H54 (cell line): ENCODE results near the gene LTB4R2.

ENCODE experiments used
- DNase-seq: peaks from one replicate; pipeline ENCODE4 v3.0.0; 2011; ENCODE audit warnings: low spot score, mixed read lengths; ENCODE audit not compliant: insufficient read length
- FAIRE-seq: peaks from 3 replicates; lab custom pipeline; 2011; peaks lifted over from hg19 to GRCh38; lab: Jason Lieb, UNC
- POLR2A ChIP-seq: IDR thresholded peaks from 2 replicates; pipeline ENCODE4 v1.6.1; 2011; ENCODE audit warnings: low read depth, mild to moderate bottlenecking, low read length

LTB4R2 gene

DNA sequence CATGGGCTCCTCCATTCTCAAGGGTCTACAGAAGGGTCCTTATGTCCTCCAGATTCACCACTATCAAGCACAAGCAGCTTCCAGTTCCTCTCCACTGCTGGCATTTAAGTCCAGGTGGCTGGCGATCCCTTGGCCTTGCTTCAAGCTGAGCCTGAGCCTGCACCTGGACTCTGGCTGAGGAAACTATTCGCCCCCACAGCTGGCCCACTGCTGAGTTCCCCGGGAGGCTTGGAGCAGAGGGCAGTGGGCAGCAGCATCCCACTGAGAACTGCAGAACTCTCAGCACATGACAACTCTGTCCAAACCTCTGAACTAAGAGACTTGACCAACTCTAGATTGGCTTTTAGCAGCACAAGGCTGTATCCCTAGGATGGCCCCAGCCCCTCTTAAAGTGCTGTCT, 27.2 kb upstream of the LTB4R2 start:
- FAIRE-seq (no peak), DNase-seq (no peak)
- no peak for TF ChIP-seq POLR2A

DNA sequence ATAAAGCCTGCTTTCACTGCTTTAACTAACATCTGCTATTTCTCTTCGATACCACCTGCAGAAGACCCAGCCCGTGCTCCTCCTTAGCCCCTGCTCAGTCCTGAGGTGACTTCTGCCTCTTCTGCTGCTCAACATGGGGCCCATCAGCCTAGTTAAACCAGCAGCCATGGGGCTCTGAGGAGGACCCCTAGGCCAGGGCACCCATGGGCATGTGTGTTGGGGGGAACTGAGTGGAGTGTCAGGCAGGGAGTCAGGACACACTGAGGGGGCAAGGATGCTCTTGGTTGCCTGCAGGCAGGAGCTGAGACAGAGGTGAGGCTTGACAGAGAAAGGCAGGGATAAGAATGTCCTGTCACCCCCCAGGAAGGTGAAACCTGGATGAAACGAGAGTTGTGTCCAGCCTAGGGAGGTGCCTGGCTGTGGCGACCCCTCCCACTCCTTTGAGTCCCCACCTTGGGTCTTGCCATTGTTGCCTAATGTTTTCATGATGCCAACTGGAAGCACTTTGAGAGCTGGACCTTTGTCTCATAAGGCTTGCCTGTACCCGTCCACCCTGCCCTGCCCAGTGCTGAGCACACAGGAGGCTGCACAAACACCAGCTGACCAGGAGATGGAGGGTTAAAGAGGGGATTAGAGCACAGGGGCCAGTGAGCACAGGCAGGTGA, 26.0 kb upstream of the LTB4R2 start:
- DNase-seq = no peak
- no peak for FAIRE-seq
- no peak for TF ChIP-seq POLR2A

DNA sequence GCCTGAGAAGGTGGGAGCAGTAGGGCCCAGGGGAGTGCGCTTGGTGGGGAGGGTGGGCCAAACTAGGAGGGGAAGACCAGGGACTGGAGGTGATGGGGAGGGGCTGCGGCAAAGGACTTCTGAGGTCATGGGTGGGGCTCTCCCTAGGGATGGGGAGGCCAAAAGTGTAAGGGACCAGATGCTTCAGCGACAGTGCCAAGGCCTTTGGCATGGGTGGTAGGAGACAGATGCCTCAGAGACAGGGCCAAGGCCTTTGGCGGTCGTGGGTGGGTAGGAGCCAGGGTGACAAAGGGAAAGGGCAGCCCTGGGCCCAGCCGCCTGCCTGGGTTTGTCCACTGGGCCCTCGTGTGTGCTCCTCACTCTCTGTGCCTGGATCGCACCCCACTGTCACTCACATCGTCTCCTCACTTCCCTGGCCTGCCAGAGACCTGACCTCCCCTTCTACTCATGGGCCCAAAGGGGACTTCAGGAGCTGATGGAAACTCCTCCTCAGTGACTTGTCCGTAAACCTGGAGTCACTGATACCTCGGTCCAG, 25.4 kb upstream of the LTB4R2 start:
- FAIRE-seq (no peak), DNase-seq (no peak)
- TF ChIP-seq POLR2A = no peak

DNA sequence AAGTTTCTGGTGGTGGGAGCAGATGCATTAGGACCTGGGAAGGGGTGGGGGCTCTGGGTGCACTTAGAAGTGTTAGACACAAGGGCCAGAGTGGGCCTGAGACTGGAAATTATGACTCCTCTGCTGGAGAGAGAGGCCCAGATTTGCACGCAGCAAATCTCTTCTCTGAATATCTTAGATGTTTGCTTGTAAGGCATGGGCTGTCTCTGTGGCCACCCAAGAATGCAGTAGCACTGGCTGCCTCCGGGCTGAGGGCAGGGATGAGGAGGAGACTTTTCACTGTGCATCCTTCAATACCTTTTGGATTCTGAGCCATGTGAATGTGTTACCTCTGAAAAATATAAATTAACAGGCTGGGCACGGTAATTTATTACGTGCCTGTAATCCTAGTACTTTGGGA, 24.6 kb upstream of the LTB4R2 start:
- FAIRE-seq (no peak), DNase-seq (no peak)
- TF ChIP-seq POLR2A = no peak

DNA sequence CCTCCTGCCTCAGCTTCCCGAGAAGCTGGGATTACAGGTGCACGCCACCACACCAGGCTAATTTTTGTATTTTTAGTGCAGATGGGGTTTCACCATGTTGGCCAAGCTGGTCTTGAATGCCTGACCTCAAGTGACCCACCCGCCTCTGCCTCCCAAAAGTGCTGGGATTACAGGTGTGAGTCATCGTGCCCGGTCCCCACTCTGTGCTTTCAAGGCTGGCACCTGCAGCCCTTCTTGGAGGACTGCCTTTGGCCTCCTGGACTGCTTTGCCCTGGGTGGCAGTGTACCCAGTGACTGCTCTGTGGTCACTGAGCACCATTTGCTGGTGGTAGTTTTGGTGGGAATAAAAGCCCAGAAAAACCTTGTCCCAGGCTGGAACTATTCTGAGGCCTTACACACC, 22.9 kb upstream of the LTB4R2 start:
- TF ChIP-seq POLR2A = no peak
- FAIRE-seq = no peak
- no peak for DNase-seq

DNA sequence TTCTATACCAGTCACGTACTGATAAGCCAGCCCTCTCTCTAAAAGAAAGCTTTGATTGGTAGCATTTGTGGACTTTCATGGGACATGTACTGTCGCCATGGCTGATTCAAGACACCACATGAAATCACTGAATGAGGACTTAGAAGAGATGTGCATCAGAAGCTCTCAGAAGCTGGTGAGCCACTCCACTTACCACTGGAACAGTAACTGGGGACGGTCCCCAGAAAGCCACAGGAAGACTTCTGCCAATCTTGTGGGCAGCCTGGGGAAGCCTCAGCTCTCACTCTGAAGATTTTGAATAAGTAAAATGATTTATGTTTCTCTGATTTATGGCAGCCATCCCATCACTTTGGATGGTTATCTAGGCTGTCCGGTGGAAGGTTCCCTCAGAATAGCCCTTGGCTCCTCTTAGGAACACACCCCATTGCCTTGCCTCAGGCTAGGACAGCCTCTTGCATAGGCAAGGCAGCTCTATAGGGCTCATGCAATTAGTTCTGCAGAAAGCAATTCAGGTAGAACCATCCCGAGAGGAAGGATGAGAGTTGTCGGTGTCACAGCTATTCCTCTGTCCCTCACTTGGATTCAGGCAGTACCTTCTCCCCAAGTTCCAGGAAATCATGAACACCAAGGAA, 20.2 kb upstream of the LTB4R2 start:
- DNase-seq (no peak), FAIRE-seq (no peak)
- no peak for TF ChIP-seq POLR2A

DNA sequence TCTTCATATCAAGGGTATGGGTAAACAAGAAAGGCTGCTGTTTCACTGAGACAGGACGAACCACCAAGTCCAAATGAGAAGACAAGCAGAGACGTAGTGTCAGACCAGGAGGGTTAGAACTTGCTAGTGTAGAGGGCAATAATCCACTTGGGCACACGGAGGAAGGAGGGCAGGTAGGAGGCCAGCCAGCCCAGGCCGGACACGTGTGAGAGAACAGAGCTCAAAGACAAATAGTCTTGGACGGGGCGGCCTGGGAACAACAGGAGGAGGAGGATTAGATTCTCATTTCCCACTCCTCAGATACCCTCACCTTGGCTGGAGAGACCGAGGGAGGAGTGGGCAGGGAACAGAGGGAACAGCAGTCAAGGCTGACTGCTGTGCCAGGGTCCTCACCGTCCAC, 19.2 kb upstream of the LTB4R2 start:
- TF ChIP-seq POLR2A = no peak
- DNase-seq (no peak), FAIRE-seq (no peak)

DNA sequence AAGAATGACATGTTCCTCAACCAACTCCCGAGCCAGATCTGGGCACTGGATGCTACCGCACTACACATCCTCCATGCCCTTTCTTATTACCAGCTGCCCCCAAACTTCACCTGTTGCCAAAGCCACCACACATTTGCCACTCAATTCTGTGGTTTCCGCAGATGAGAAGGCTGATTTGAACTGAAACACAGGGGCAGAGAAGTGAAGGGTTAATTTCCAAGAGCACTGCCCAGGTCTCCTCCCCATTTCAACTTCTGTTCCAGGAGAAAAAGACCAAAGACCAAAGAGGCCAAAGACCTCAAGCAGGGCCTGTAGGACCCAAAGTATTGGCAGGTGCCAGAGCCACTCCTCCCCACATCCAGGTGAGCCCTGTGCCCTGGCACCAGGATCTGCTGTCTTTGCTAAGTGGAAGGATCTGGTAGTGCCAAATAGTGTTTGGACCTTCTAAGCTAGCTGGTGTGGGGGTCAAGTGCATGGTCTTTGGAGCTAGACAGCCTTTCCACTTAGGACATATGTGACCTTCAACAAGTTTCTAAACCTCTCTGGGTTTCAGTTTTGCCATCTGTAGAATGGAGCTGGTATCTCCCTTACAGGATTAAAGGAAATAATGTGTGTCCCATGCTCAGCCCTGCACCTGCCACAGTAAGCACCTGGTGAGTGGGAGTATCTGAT, 18.4 kb upstream of the LTB4R2 start:
- DNase-seq (no peak), FAIRE-seq (no peak)
- no peak for TF ChIP-seq POLR2A

DNA sequence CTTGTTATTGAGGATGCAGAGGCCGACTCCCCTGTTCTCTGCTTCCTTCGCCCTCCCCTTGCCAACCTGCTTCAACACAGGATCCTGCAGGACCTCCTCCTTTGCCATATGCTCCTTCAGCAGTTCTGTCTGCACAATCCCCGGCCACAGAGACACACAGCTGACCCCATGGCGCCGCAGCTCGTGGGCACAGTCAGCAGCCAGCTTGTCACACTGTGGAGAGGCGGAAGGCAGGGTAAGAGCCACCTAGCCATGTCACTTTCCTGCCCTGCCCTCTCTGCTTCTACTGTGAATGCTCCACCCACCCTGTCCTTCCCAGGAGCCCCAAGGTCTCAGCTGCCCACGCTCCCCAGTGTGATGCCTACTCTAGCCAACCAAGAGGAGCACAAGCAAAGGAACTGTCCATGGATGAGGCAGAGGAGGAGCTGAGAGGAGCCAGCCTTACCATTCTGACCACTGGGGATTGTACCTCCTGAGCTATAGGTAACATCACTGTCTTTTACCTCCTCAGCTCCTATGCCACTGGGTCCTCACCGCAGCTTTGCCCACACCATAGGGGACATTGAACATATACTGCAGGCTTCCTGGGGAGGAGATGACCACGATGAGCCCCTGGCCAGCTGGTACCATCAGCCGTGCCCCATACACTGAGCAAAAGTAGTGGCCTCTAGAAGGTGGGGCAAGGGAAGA, 17.7 kb upstream of the LTB4R2 start:
- FAIRE-seq (no peak), DNase-seq (no peak)
- no peak for TF ChIP-seq POLR2A

DNA sequence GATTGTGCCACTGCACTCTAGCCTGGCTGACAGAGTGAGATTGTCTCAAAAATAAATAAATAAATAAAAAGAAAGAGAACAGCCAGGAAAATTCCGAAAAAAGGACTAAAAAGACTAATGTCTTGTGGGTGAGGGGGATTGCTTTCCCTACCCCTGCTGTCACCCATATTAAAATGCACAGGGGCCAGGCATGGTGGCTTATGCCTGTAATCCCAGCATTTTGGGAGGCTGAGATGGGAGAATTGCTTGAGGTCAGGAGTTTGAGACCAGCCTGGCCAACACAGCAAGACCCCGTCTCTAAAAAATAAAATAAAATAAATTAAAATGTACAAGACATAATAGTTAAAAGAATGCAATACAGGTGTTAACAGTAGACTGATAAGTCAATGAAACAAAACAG, 16.4 kb upstream of the LTB4R2 start:
- no peak for FAIRE-seq

DNA sequence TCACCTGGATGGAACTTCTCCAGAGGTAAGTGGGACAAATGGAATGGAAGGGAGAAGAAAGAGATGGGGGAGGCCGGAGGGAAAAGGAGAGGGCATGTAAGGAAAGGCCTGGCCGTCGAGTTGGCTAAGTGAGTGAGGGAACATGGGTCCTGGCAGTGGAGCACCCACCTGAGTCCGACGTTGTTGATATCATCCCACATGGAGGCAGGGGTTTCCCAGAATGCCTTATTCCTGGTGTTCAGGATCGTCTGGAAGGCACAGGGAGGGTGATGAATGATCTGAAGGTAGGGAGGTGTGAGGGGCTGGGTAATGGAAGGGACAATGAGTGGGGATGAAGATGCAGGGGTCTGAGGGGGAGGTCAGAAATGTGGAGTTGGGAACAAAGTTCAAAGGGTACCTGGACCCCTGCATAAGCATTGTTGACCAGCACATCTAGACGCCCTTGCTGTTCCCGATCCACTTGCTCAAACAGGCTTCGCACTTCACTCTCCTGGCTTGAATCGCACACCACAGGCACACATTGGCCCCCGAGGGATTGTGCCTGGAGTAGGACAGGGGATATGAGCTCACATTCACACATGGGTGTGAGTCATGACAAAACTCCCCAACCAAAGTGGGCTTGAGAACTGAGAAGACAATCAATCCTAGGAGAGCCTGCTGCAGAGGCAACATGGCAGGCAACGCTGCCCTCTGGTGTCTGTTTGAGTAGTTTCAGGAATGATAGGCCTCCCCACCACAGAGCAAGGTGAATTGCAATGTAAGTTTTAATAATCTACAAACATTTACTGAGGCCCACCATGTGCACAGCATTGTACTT, 13.4 kb upstream of the LTB4R2 start:
- no peak for TF ChIP-seq POLR2A
- peak; percentile 11 for FAIRE-seq
- DNase-seq = peak; percentile 56

More for the DNA sequence above, 16.4 kb upstream of the LTB4R2 start:
- TF ChIP-seq POLR2A = no peak
- no peak for DNase-seq

DNA sequence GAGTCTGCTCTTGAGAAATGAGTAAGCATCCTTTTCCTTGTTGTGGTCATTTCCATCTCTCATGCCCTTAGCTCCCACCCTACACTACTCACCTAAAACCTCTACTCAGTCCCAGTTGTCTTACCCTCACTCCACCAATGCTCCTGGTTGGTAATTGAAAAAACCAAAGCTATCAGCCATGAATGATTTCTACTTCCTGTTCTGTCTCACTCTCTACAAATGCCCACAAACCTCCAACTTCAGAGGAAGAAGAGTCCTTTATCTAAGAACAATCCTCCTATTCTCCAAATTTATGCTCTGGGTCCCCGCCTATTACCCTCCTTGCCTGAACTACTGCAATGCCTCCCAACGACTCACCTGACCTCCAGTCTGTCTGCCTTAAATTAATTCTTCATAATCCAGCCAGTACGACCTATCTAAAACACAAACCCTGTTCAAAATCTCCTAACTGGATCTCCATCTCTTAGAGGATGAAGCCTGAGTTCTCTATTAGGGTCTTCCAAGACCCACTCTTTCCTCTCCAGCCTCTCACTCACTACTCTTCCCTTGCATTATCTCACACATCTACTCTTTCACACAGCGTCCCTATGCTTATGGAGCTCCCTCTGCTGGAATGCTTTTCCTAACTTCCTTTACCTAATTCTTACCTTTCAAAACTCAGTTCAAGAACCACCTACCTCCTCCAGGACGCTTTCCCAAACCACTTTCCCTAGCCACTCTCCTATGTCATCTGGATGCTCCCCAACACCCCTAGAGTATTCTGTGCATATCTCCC, 12.6 kb upstream of the LTB4R2 start:
- TF ChIP-seq POLR2A = no peak
- DNase-seq (no peak), FAIRE-seq (no peak)

DNA sequence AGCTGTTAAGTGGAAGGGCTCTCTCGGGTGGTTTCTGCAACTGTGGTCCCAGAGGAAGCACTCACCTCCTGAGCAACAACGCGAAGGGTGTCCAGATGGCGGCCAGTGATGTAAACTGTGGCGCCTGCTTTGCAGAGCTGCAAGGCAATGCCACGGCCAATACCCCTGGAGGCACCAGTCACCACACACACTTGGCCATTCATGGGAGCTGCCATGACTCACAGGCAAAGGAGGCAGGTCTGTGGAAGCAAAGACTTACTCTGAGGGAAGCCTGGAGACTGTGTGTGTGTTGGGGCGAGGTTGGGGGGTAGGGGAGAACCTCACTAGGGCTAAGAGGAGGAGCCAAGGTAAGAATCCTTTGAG, 11.1 kb upstream of the LTB4R2 start:
- DNase-seq (peak; percentile 79), FAIRE-seq (no peak)
- TF ChIP-seq POLR2A = no peak
